ENCODE results near the gene KCNJ14. TPM values are rescaled to one million over a fixed set of nuclear protein-coding genes. Genes with fewer than 3 reads are reported as not detected.

The KCNJ14 gene
- total and polyA plus RNA-seq, 7 donors, result 0.28 to 2.6 (median 1.1) TPM

DNA sequence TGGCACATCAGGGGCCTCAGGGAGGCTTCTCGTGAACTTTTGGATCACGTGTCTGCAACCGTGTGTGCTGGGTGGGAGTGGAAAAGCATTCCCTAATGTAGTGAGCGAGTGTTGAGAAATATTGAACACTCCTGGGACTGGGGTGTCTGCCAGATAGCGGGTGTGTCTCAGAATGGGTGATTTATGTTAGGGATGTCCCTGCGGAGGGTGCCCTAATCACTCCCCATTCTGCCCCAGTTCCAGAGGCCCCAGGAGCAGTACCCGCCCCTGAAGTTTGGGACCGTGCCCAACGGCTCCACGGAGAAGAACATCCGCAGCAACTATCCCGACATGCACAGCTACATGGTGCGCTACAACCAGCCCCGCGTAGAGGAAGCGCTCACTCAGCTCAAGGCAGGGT lies 33.8 kb upstream of the KCNJ14 start:
- Histone ChIP-seq H3K4me3 (no peak overlapping the region), H3K27ac (no peak overlapping the region), H3K27me3 (ENCODE audit: insufficient read depth in 3 of 3, low read length in 2 of 3) (no peaks in the 10 kb centered on the region), H3K36me3 (ENCODE audit: insufficient read depth in 1 of 2, low read depth in 1 of 2) (no peaks in the 10 kb centered on the region), H3K4me1 (no peaks in the 10 kb centered on the region), H3K9me3 (no peaks in the 10 kb centered on the region)
- peak in 1 of 4 donors; percentile 24 for ATAC-seq
- 49 to 58% (median 57%) methylated on average over 16 of the region's 16 CpGs for WGBS, 3 donors
- intact Hi-C loops (cut with DNase I), result no loop called here
- TF ChIP-seq, protein P1, sequence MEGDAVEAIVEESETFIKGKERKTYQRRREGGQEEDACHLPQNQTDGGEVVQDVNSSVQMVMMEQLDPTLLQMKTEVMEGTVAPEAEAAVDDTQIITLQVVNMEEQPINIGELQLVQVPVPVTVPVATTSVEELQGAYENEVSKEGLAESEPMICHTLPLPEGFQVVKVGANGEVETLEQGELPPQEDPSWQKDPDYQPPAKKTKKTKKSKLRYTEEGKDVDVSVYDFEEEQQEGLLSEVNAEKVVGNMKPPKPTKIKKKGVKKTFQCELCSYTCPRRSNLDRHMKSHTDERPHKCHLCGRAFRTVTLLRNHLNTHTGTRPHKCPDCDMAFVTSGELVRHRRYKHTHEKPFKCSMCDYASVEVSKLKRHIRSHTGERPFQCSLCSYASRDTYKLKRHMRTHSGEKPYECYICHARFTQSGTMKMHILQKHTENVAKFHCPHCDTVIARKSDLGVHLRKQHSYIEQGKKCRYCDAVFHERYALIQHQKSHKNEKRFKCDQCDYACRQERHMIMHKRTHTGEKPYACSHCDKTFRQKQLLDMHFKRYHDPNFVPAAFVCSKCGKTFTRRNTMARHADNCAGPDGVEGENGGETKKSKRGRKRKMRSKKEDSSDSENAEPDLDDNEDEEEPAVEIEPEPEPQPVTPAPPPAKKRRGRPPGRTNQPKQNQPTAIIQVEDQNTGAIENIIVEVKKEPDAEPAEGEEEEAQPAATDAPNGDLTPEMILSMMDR (IDR thresholded peaks at IDR 0.05), result no peak
- peak in 1 of 2 donors; percentile 48 for DNase-seq

DNA sequence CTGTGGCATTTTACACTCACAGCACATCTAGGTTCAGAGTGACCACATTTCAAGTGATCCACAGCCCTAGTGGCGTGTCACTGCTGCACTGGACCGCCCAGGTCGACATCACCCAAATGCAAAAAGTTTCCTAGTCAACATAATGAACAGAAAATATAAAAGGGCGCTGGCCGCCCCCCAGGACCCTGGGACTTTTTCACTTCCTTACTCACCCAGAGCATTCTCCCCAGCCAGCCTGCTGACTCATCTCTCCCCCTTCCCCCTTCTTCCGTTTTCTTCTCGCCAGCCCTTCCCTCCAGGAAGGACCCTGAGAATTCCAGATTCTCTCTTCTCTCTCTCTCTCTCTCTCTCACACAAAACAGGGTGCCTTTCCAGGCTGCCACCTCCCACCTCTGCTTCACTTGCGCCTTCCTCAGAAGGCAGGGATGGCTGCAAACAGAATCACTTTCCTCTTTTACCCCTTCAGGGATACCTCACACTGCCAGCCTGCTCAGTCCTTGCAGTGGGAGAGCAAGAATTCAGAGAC lies 30.6 kb upstream of the KCNJ14 start:
- TF ChIP-seq, protein P1 (IDR thresholded peaks at IDR 0.05), result no peak
- no peak for ATAC-seq
- 44 to 51% (median 45%) methylated on average over 8 of the region's 8 CpGs for WGBS, 3 donors

DNA sequence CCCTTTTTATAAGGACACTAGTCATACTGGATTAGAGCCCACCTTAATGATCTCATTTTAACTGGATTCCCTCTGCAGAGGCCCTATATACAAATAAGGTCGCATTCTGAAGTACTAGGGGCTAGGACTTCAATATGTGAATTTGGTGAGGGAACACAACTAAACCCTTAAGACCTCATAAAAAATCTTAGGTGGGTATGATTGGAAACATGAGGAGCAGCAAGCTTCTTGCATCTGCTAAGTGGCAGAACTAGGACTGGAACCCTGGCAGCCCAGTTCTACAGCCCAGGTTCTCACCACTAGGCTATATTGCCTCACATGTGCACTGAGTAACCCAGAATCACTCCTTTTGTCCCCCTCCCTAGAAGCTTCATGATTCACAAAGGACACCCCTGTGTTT lies 26.7 kb upstream of the KCNJ14 start:
- H3K27ac ChIP-seq, result no peak overlapping the region
- WGBS, 3 donors, result 83 to 95% (median 93%) methylated on average over 1 of the region's 1 CpG
- ATAC-seq (no peak), DNase-seq (no peak)
- H3K4me3 ChIP-seq, result no peak overlapping the region
- intact Hi-C loops (cut with DNase I), result no loop called here
- H3K36me3 ChIP-seq (ENCODE audit: insufficient read depth in 1 of 2, low read depth in 1 of 2), result no peaks in the 10 kb centered on the region
- no peaks in the 10 kb centered on the region for H3K4me1 ChIP-seq
- TF ChIP-seq, protein P1 (IDR thresholded peaks at IDR 0.05), result no peak
- no peaks in the 10 kb centered on the region for H3K9me3 ChIP-seq
- no peaks in the 10 kb centered on the region for H3K27me3 ChIP-seq (ENCODE audit: insufficient read depth in 3 of 3, low read length in 2 of 3)

More for the DNA sequence above, 30.6 kb upstream of the KCNJ14 start:
- DNase-seq, result no peak
- intact Hi-C loops (cut with DNase I), result no loop called here
- no peaks in the 10 kb centered on the region for H3K27me3 ChIP-seq (ENCODE audit: insufficient read depth in 3 of 3, low read length in 2 of 3)
- H3K4me1 ChIP-seq, result no peaks in the 10 kb centered on the region
- no peaks in the 10 kb centered on the region for H3K9me3 ChIP-seq
- H3K36me3 ChIP-seq (ENCODE audit: insufficient read depth in 1 of 2, low read depth in 1 of 2), result no peaks in the 10 kb centered on the region
- no peak overlapping the region for H3K4me3 ChIP-seq
- no peak overlapping the region for H3K27ac ChIP-seq

DNA sequence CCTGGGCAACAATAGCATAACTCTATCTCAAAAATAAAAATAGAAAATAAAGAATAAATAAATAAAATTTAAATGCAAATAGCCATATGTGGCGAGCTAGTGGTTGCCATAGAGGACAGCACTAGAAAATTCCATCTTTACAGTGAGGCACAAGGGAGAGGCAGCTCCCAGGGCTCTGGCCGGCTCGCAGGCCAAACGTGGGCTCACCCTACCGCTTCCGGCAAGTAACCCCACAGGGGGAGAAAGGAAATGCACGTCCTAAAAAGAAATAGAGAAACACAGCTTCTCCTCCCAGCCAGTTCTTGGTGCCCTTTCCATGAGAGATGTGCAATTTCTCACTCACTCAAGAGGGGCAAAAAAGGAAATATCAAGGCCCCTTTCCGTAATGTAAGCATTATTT lies 22.0 kb upstream of the KCNJ14 start:
- ATAC-seq (no peak), DNase-seq (no peak)
- intact Hi-C loops (cut with DNase I), result no loop called here
- Histone ChIP-seq H3K9me3 (no peaks in the 10 kb centered on the region), H3K27me3 (ENCODE audit: insufficient read depth in 3 of 3, low read length in 2 of 3) (peaks cover 0 to 14% (median 0%) of the 10 kb centered on the region in 3 donors), H3K27ac (no peak overlapping the region), H3K36me3 (ENCODE audit: insufficient read depth in 1 of 2, low read depth in 1 of 2) (no peaks in the 10 kb centered on the region), H3K4me1 (no peaks in the 10 kb centered on the region), H3K4me3 (no peak overlapping the region)
- TF ChIP-seq, protein P1 (IDR thresholded peaks at IDR 0.05), result no peak
- WGBS, 3 donors, result 60 to 68% (median 65%) methylated on average over 8 of the region's 8 CpGs

DNA sequence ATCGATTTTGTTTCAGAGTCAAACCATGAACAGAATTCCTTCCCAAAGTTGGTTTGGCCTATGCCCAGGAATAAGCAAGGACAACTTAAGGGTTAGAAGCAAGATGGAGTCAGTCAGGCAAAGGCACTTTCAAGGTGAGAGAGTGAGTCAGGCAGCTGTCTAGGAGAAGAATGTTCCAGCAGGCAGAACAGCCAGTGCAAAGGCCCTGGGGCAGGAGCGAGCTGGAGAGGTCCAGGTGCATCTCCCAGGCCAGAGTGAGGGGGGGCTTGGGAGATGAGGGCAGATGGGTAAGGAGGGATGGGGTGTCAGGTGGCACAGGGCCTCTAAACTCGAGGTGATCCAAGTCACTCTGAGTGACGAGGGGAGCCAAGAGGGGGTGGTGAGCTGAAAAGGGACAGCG lies 18.8 kb upstream of the KCNJ14 start:
- no peaks in the 10 kb centered on the region for H3K36me3 ChIP-seq (ENCODE audit: insufficient read depth in 1 of 2, low read depth in 1 of 2)
- no peak for ATAC-seq
- no peak overlapping the region for H3K4me3 ChIP-seq
- TF ChIP-seq, protein P1 (IDR thresholded peaks at IDR 0.05), result no peak
- H3K4me1 ChIP-seq, result no peaks in the 10 kb centered on the region
- H3K9me3 ChIP-seq, result no peaks in the 10 kb centered on the region
- DNase-seq, result no peak
- 85 to 92% (median 85%) methylated on average over 5 of the region's 5 CpGs for WGBS, 3 donors
- intact Hi-C loops (cut with DNase I), result no loop called here
- peaks cover 0 to 39% (median under 1%) of the 10 kb centered on the region in 3 donors for H3K27me3 ChIP-seq (ENCODE audit: insufficient read depth in 3 of 3, low read length in 2 of 3)
- no peak overlapping the region for H3K27ac ChIP-seq

All from psoas muscle (tissue), 8 donors.